GF-D8 (cell line): ENCODE data around the gene COPS3.

Experiments used
- DNase-seq: peaks from one replicate; lab custom pipeline; 2025; lab: John Stamatoyannopoulos, UW

COPS3 gene

DNA sequence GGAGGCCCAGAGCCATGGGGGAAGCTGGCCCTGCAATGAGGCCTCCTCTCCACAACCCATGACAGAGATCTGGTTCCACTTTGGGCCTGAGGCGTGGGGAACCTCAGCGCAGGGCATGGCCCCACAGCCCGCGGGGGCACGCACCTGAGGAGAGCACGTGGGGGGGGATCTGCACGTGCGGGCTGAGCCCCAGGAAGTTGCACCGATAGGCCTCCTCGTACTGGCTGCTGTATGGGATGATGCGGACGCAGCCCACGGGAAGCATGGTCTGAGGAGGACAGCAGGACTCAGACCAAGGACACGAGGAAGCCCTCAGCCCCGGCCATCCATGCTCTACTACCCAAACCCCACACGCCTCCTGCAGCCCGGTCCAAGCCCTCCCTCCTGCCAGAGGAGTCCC, 64.8 kb downstream of the COPS3 start:
- no peak for DNase-seq

DNA sequence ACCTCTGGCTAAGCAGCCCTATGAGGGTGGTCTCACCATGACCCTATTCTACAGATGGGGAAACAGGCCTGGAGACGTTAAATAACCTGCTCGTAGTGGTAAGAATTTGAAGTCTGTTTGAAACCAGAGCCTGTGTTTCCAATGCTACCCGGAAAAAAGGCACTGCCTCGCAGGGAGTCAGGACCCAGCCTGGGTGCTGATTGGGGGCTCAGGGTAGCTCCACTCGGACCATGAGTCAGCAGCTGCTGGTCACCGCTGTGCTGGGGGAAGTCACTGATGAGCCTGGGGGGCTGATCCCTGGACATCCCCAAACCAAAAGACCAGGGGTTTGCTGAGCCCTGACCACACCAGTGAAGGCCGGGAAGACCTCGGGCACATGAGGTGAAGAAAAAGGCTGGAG, 65.5 kb downstream of the COPS3 start:
- no peak for DNase-seq

DNA sequence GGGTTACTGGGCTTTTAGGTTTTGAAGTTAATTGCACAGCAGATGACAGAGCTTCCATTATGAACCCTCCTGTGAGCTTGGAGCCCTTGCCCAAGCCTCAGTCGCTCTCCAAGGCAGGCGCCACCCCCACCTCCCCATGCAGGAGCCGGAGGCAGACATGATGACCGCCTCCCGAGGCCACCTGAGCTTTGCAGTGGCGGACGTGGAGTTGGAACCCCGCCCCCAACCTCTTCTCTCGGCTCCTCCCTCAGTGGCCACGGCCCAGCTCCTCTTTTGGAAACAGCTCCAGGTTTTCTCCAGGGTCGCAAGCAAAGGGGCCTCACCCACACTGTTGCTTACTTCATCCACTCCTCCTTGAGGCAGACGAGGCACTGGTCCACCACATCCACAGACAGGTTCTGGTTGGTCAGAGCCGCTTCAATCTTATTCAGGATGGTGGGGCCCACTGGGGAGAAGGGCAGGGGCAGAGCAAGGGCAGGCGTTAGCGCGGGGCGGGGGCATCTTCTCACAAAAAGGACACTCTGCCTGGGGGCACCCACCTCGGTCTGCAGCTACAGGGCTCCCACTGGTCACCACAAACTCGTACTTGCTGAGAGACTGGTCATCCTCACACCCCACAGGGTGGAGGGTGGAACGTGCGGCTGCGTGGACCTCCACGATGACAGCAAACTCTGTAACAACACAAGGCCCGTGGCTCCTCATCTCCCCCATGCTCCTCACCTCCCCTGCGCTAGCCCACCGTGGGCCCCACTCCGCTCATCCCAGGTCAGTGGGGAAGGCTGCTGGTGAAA, 66.2 kb downstream of the COPS3 start:
- DNase-seq, result no peak

DNA sequence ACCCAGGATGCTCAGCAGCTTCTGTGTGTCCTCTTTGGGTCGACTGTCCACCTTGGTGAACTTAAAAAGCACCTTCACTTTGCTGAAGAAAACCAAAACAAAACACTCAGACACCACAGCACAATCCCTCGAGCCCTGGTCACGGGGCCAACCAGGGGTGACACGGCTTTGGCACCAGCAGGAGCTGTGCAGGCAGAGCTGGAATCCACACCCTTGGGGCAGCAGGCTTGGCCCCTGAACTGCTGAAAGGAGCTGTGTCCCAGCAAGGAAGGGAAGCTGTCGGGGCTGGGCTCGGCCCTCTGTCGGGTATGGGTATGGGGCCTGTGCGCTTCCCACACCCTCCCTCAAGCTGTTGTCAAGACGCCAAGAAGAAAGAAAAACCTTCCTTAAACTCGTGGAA, 67.3 kb downstream of the COPS3 start:
- DNase-seq, result no peak

DNA sequence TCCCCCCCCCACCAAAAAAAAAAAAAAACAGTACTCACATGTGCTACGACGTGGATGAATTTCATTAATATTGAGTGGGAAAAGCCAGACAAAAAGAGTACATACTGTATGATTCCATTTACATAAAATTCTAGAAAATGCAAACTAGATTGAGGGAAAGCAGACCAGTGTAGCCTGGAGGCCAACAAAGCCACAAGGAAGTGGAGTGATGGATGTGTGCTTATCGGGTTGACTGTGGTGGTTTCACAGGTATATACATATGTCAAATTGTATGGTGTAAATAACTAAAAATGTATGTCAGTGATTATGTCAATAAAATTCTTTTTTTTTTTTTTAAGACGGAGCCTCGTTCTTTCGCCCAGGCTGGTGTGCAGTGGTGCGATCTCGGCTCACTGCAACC, 73.0 kb downstream of the COPS3 start:
- no peak for DNase-seq

DNA sequence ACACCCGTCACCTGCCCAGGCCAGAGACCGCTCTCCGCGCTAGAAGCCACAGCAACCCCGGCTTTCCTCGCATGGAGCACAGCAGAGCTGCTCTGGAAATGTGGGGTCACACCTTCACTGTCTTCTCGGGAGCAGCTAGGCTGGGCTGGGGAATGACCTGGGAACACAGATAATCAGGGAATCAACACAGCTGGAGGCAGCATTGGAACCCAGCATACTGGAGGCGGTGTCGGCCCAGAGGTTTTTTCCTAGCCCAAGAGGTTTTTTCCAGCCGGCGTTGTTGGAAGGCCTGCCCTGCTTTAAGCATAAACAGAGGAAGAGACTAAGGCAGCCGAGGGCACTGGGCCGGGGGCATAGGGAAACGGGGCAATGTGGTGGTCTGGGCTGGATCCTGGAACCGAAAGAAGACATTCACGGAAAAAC, 74.1 kb downstream of the COPS3 start:
- no peak for DNase-seq

DNA sequence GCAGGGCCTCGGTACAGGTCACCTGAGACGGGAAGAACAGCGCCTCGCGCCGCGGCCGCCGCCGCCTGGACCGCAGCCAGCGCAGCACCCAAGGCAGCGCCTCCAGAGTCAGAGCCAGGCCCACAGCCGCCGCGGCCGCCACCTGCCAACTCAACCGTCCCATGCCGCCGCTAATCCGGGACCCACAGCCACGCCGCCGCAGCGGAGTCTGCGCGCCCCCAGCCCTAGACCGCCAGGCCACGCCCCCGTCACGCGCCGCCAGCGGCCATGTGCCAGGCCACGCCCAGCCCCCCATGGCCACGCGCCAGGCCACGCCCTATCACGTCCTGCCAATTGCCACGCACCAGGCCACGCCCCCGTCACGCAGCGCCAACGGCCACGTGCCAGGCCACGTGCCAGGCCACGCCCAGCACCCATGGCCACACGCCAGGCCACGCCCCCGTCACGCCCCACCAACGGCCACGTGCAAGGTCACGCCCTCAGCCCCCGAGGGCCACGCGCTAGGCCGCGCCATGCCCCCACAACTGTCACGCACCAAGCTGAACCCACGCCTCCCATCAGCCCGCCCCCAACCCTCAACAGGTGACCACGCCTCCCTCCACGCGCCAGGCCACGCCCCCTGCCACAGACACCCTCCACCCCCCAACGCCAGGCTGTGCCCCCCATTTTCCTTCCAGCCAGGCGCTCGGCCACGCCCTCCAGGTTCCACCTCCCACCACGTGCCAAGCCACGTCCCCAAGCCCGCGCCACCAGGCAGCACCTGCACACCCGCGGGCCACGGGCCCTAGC, 74.7 kb downstream of the COPS3 start, which contains the start of gene PLD6:
PLD6 (minus strand) TSS at position 210 of the 789 bp plus-strand sequence; CDS start at position 163, 47 bp downstream.
- DNase-seq, result peak; percentile 82

DNA sequence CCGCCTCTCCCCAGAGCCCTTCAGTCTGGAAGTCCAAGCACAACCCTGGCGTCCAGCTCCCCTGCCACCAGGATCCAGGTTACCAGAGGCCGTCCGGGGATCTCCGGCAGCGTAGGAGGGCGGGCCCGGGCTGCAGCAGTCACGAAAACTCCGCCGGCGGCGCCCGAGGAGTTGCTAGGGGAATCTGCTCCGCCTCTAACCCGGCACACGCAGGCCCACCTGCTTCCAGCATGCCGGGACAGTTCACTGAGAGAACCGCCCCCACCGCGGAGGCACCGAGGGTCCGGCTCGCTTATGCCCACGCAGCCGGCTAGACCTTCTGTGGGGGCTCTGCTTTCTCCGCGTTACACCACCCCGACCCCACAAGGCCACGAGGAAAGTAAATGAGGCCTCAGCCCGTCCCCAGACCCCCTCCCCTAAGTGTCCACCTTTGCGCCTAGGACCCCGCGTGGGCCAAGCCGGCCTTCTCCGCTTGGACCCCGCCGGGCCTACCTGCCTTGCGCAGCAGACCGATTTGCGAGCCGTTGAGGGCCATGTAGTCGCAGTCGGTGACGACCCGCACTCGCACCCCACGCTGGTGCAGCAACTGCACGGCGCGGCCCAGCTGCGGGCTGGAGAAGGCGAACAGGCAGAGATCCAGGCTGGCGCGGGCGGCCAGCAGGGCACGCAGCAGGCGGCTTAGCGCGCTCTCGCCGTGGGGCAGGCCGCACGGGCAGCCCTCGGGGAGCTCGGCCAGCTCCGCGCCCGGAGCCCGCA, 75.5 kb downstream of the COPS3 start:
- no peak for DNase-seq

DNA sequence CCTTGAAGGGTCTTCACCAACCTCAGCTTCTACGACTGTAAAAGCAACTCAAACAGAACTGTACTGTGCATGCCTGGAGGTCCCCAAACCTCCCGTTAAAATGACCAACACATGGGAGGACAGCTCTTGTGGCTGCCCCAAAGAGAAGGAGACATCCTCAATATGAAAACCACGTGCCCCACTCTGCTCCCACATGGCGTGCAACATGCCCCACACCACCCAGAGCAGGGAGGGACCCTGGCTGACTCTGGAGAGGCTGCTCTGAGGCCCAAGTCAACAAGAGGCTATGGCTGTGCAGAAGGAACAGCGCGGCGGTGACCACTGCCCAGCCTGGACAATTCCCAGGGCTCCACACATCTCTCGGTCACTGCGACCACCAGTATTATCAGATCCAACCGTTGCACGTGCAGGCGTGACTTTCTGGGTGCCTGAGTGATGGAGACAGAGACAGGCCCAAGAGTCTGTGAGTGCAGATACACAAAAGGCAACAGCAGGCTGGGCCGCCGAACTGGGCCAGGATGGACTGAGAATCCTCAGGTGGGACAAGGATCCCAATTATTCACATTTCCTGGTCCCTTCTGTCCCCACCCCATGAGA, 76.3 kb downstream of the COPS3 start:
- no peak for DNase-seq

DNA sequence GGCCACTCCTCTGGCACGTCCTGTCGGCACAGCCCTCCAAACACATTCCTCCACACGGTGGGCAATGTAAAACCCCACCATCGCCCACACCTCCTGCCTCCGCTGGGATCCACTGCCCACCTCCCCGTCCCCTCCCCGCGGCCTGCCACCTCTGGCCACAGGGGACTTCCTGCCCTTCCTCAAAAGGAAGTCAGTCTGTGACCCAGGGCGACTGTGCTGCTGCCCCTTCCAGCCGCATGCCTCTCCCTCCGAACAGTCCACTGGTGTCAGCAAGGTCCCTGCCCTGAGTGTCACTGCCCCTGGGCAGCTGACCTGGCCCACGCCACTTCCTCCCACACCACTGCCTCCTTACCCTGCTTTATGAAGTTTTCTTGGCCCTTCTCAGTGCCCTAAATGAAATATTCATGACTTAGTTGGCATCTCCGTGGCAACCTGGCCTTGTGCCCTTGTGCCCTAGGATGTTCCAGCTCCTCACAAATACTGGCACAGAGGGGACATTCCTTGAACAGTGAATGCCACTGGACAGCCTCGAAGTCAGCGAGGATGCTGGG, 76.9 kb downstream of the COPS3 start:
- no peak for DNase-seq

DNA sequence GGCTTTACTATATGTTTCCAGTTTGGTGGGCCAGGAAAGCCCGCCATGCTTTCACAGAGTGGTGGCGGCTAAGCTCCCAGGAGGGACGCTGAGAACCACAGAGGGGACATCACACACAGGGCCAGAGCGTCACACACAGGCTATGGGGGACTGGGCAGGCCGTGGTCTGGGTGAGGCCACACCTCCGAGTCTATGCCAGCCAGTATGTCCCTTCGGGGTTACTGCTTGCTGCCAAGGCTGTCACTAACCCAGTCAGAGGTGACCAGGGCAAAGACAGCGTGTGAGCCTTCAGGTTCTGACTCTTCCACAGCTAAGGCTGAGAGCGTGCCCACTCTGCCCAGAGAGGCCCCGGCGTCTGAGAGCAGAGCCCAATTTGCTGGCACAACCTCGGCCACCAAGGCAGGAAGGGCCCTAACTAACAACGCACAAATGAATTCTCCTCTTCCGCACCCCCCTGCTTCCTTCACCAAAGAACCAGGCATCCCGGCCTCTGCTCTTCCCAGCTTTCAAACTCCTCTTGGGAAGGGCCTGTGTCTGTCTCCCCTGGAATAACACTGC, 77.8 kb downstream of the COPS3 start:
- DNase-seq, result no peak

DNA sequence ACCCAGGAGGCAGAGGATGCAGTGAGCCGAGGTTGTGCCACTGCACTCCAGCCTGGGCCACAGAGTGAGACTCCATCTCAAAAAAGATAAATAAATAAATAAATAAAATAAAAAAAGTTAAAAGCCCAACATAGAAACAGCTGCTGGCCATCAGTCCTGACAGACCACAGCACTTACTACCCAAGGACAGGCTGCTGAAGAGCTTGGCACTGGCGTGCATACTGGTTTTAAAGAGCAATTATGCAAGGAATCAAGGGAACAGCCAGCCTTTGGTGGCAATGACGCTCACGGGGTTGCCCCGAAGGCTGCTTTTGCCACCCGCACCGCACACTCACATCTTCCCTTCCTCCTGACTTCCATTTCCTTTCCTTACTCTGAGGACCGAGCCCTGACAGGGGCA, 79.1 kb downstream of the COPS3 start:
- no peak for DNase-seq

DNA sequence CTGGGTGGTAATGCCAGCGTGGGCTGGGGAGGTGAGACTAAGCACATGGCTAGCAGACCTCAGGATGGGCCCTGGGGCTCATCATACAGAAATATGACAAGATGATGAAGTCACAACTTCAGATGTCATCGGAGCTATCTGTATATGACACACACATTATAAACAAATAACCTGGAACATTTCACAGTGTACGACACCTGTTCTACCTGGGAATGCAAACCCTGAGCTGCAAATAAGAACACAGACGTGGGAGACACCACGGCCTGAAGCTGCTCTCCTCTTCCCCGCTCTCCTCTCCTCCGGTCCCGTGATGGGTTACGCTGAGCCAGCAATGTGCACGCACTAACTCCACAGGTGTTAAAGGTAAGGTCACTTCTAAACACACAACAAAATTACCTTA, 79.8 kb downstream of the COPS3 start:
- DNase-seq, result no peak

DNA sequence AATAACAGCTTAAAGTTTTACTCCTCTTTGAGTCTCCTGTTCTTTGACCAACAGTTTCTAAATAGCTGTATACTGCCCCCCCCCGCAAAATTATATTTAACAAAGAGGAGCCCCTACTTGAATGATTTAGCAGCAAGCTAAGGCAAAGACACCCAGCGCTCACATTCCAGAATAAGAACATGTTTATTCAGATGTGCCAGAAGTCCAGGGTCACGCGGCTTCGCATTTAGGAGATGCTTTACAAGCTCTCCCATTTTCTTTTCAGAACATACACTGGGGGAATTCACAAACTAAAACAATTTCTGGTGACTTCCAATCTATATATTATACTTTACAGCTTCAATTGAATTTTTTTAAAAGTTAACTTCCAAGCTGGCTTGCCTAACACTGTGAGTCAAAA, 80.2 kb downstream of the COPS3 start:
- DNase-seq, result no peak

DNA sequence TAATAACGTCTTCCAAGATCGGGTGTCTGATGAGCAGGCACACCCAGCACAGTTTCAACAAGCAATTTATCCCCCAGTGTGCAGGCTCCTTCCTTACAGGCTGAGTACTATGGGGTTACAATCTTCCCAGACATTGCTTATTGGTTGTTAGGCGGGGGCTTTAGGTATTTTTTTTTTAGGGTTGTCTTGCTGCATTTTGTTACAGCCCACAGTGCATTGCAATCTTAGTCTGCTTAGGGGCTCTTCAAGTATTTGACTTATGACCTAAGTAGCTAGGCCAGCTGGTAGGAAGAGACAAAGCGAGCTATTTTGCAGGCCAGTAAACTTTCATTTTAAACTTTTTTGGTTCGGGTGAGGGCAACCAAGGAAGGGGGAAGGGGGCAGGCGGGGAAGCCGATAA, 80.7 kb downstream of the COPS3 start:
- no peak for DNase-seq

DNA sequence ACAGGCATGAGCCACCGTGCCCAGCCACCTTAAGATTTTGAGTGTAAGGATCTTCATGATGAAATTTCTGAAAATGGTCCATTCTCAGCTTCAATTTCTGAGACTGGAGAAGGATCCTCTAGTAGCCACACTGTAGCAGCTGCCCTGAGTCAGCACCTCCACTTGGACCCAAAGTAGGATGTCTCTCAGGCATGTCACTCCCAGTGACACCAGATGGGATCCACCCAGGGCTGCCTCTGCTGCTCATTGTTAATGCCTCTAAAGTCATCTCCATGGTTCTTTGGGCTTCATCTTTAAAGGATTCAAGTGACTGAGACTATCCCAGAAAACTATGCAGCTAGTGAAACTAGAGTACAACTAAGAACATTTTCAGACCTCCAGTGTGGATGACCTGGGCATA, 82.8 kb downstream of the COPS3 start:
- DNase-seq, result no peak

DNA sequence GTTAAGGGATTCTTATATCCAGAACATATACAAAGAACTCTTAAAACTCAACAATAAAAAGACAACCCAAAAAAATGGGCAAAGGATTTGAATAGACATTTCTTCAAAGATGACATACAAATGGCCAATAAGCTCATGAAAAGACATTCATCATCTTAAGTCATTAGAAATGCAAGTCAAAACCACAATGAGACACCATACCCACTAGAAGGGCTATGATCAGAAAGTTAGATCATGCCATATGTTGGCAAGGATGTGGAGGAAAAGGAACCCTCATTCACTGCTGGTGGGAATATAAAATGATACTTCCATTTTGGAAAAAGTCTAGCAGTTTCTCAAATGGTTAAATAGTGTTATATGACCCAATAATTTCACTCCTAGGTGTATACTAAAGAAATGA, 84.3 kb downstream of the COPS3 start:
- DNase-seq, result no peak
